PC-3 (cell line): ENCODE measurements around the gene SUMO4. TPM values are rescaled to one million over a fixed set of nuclear protein-coding genes. Genes with fewer than 3 reads are reported as not detected.

ENCODE experiments used
- ATAC-seq: fragments of 200-7000 bp; cut with Tn5 transposase; 2 replicates; pipeline ENCODE4 v1.9.1; 2020; ENCODE audit warnings: mild to moderate bottlenecking, moderate library complexity
- BruUV-seq: library from RNA; stranded (reverse); fragments of 400-500 nt; replicated peaks from 2 replicates; lab custom pipeline; 2021; lab: Mats Ljungman, UMichigan
- CTCF ChIA-PET: fragments of 300-600 bp; sonication (Branson Sonifier 250); formaldehyde crosslinking; loops from one replicate; lab custom pipeline; 2022; ENCODE audit warnings: antibody characterized with exemption; lab: Charles Lee
- POLR2A ChIA-PET: fragments of 300-600 bp; sonication (Branson Sonifier 250); formaldehyde crosslinking; loops from one replicate; lab custom pipeline; 2022; ENCODE audit warnings: antibody characterized with exemption; ENCODE audit not compliant: unreplicated experiment; lab: Charles Lee
- DNase-seq: peaks from one replicate; pipeline ENCODE4 v3.0.0-alpha.2; 2015
- H2AFZ ChIP-seq: fragments of 300-600 bp; sonication (generic); 2 replicates; pipeline ENCODE4 v1.6.0; 2016; ENCODE audit warnings: antibody characterized with exemption, low read length
- H3F3A ChIP-seq: fragments of 300-600 bp; sonication (generic); one replicate; pipeline ENCODE4 v1.6.0; 2017; ENCODE audit warnings: antibody characterized with exemption, low read length, control low read depth, mild to moderate bottlenecking; ENCODE audit not compliant: unreplicated experiment
- H3K27ac ChIP-seq: fragments of 300-600 bp; sonication (generic); 2 replicates; pipeline ENCODE4 v1.5.1; 2016; ENCODE audit warnings: mild to moderate bottlenecking, low read length
- H3K27me3 ChIP-seq: fragments of 300-600 bp; sonication (generic); 2 replicates; pipeline ENCODE4 v1.6.1; 2016; ENCODE audit warnings: low read length, mixed read lengths
- H3K36me3 ChIP-seq: fragments of 300-600 bp; sonication (generic); 2 replicates; pipeline ENCODE4 v1.6.1; 2016; ENCODE audit warnings: low read depth, mixed run types, low read length, mixed read lengths
- H3K4me1 ChIP-seq: fragments of 300-600 bp; sonication (generic); 2 replicates; pipeline ENCODE4 v1.5.1; 2016; ENCODE audit warnings: low read length; ENCODE audit not compliant: insufficient read depth
- H3K4me2 ChIP-seq: fragments of 300-600 bp; sonication (generic); 2 replicates; pipeline ENCODE4 v1.6.0; 2016; ENCODE audit warnings: low read length
- H3K4me3 ChIP-seq: fragments of 300-600 bp; sonication (generic); 2 replicates; pipeline ENCODE4 v1.5.1; 2016; ENCODE audit warnings: mild to moderate bottlenecking, low read length, mixed read lengths
- H3K79me2 ChIP-seq: fragments of 300-600 bp; sonication (generic); 2 replicates; pipeline ENCODE4 v1.6.1; 2017; ENCODE audit warnings: low read length, mixed read lengths
- H3K9ac ChIP-seq: fragments of 300-600 bp; sonication (generic); 2 replicates; pipeline ENCODE4 v1.6.0; 2016; ENCODE audit warnings: mild to moderate bottlenecking, low read length
- H3K9me2 ChIP-seq: fragments of 300-600 bp; sonication (generic); replicated peaks from 2 replicates; pipeline ENCODE4 v1.6.1; 2016; ENCODE audit warnings: mixed run types, low read length, mixed read lengths
- H3K9me3 ChIP-seq: fragments of 300-600 bp; sonication (generic); 2 replicates; pipeline ENCODE4 v1.6.1; 2016; ENCODE audit warnings: low read length, mixed read lengths
- H4K20me1 ChIP-seq: fragments of 300-600 bp; sonication (generic); 2 replicates; pipeline ENCODE4 v1.6.1; 2016; ENCODE audit warnings: low read length, mixed read lengths
- EZH2 ChIP-seq: fragments of 300-600 bp; sonication (generic); IDR thresholded peaks from one replicate; pipeline ENCODE4 v1.6.1; 2017; ENCODE audit warnings: antibody characterized with exemption, mild to moderate bottlenecking, low read length; ENCODE audit not compliant: unreplicated experiment
- EZH2phosphoT487 ChIP-seq: fragments of 300-600 bp; sonication (generic); IDR thresholded peaks from 2 replicates; pipeline ENCODE4 v1.6.1; 2018; ENCODE audit warnings: mild to moderate bottlenecking, antibody characterized with exemption, low read length, borderline replicate concordance
- intact Hi-C: fragments of 100-400 bp; cut with micrococcal nuclease; formaldehyde crosslinking; loops from 2 replicates; pipeline ENCODE4 v1.9.0; 2023
- total RNA-seq: library from RNA; depleted of rRNA; stranded (reverse); fragments of >200 nt; gene quantifications from 2 replicates; pipeline ENCODE4 v1.2.3, GENCODE V29; 2014
- TF ChIP-seq, protein P1 (sequence below): fragments of 300-600 bp; sonication (generic); conservative IDR thresholded peaks from 2 replicates; pipeline ENCODE4 v1.5.1; 2017; ENCODE audit warnings: antibody characterized with exemption, low read depth, mild to moderate bottlenecking, low read length

SUMO4 gene
- total RNA-seq, 1 experiment from 2014 or later: 0.69 TPM

DNA sequence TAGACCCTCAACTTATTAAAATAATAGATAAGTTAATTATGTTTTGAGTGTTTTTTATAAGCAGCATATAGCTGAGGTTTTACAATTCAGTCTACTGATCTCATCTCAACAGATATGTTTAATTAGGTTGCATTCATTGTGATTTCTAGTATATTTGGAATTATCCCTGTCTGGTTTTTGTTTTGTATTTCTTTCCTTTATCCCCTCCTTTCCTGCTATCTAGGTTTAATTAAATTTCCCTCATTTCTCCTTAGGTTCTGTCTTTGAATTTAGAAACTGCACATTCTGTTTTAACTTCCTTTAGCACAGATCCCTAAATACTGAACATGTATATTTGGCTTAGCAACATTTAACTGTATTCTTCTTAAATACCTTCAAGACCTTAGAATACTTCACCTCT is 4.9 kb upstream of the SUMO4 start:
- Histone ChIP-seq H3K36me3 (peaks cover 4% of the 10 kb centered on the region), H3K27ac (no peak overlapping the region), H3K4me3 (no peak overlapping the region), H3K27me3 (no peaks in the 10 kb centered on the region), H4K20me1 (no peaks in the 10 kb centered on the region), H3K79me2 (peaks cover 32% of the 10 kb centered on the region), H3K4me2 (no peak overlapping the region), H3K9me3 (no peaks in the 10 kb centered on the region), H3F3A (no peaks in the 10 kb centered on the region), H2AFZ (no peak overlapping the region), H3K4me1 (peaks cover 10% of the 10 kb centered on the region), H3K9ac (no peak overlapping the region), H3K9me2 (no peaks in the 10 kb centered on the region)
- no peak for ATAC-seq
- TF ChIP-seq, protein P1, sequence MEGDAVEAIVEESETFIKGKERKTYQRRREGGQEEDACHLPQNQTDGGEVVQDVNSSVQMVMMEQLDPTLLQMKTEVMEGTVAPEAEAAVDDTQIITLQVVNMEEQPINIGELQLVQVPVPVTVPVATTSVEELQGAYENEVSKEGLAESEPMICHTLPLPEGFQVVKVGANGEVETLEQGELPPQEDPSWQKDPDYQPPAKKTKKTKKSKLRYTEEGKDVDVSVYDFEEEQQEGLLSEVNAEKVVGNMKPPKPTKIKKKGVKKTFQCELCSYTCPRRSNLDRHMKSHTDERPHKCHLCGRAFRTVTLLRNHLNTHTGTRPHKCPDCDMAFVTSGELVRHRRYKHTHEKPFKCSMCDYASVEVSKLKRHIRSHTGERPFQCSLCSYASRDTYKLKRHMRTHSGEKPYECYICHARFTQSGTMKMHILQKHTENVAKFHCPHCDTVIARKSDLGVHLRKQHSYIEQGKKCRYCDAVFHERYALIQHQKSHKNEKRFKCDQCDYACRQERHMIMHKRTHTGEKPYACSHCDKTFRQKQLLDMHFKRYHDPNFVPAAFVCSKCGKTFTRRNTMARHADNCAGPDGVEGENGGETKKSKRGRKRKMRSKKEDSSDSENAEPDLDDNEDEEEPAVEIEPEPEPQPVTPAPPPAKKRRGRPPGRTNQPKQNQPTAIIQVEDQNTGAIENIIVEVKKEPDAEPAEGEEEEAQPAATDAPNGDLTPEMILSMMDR: no peak
- TF ChIP-seq EZH2 (no peak), EZH2phosphoT487 (no peak)
- POLR2A ChIA-PET: no interaction called here
- intact Hi-C loops: no loop called here
- BruUV-seq: no TSS peak
- no peak for DNase-seq
- CTCF ChIA-PET: no interaction called here

DNA sequence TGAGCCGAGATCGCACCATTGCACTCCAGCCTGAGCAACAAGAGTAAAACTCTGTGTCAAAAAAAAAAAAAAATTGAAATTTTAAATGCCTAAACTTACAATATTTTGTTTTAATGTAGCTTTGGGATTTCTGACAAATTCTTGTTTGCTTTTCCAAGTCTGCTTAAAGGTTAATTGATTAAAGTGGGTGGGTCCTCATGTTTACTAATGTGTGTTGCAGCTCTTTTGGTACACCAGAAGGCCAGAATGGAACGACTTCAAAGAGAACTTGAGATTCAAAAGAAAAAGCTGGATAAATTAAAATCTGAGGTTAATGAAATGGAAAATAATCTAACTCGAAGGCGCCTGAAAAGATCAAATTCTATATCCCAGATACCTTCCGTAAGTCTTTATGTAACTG is 2.7 kb upstream of the SUMO4 start:
- Histone ChIP-seq H3K9me3 (no peaks in the 10 kb centered on the region), H3K4me1 (peaks cover 9% of the 10 kb centered on the region), H3K27ac (no peak overlapping the region), H3K79me2 (peaks cover 29% of the 10 kb centered on the region), H3K9ac (no peak overlapping the region), H4K20me1 (no peaks in the 10 kb centered on the region), H3F3A (no peaks in the 10 kb centered on the region), H3K27me3 (no peaks in the 10 kb centered on the region), H3K36me3 (peaks cover 4% of the 10 kb centered on the region), H3K9me2 (no peaks in the 10 kb centered on the region), H3K4me3 (no peak overlapping the region), H2AFZ (no peak overlapping the region), H3K4me2 (no peak overlapping the region)
- TF ChIP-seq EZH2 (no peak), EZH2phosphoT487 (no peak)
- TF ChIP-seq, protein P1: no peak
- DNase-seq (no peak), ATAC-seq (no peak)
- no TSS peak for BruUV-seq
- intact Hi-C loops: no loop called here
- POLR2A ChIA-PET: no interaction called here
- CTCF ChIA-PET: no interaction called here

DNA sequence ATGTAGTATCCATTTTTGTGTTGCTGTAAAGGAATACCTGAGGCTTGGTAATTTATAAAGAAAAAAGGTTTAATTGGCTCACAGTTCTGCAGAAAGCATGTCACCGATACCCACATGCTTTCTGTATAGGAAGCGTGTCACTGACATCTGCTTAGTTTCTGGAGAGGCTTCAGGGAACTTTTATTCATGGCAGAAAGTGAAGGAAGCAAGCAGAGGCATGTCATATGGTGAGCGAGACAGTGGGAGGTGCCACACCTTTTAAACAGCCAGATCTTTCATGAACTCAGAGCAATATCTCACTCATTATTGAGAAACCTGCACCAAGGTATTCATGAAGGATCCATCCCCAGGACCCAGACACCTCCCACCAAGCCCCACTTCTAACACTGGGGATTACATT is 3.5 kb downstream of the SUMO4 start:
- no peak for ATAC-seq
- Histone ChIP-seq H3K9me3 (no peaks in the 10 kb centered on the region), H3K79me2 (no peaks in the 10 kb centered on the region), H3K4me2 (no peak overlapping the region), H3K27ac (no peak overlapping the region), H3K36me3 (peaks cover 5% of the 10 kb centered on the region; the same call in 1 of the 2 replicates), H2AFZ (no peak overlapping the region), H3K9ac (no peak overlapping the region), H3K4me3 (no peak overlapping the region), H3K4me1 (no peaks in the 10 kb centered on the region), H3K9me2 (no peaks in the 10 kb centered on the region), H4K20me1 (no peaks in the 10 kb centered on the region), H3K27me3 (no peaks in the 10 kb centered on the region), H3F3A (no peaks in the 10 kb centered on the region)
- BruUV-seq: no TSS peak
- ChIA-PET POLR2A (no interaction called here), CTCF (no interaction called here)
- intact Hi-C loops: no loop called here
- TF ChIP-seq, protein P1: no peak
- TF ChIP-seq EZH2phosphoT487 (no peak), EZH2 (no peak)
- no peak for DNase-seq
